Progenitor cell of endocrine pancreas (in vitro differentiated cells): ENCODE measurements around the gene IGFLR1. TPM values are rescaled to one million over a fixed set of nuclear protein-coding genes. Genes with fewer than 3 reads are reported as not detected.

ENCODE experiments used
- DNase-seq: peaks from one replicate; pipeline ENCODE4 v3.0.0; 2021; ENCODE audit warnings: low spot score; ENCODE audit not compliant: unreplicated experiment
- H3K27ac Mint-ChIP-seq: 2 replicates; pipeline ENCODE4 v1.8.0; 2021; ENCODE audit warnings: mild to moderate bottlenecking, moderate library complexity, mixed read lengths
- H3K27me3 Mint-ChIP-seq: 2 replicates; pipeline ENCODE4 v1.8.0; 2021; ENCODE audit warnings: mixed read lengths
- H3K36me3 Mint-ChIP-seq: 2 replicates; pipeline ENCODE4 v1.8.0; 2022; ENCODE audit warnings: mixed read lengths; ENCODE audit not compliant: insufficient read depth
- H3K4me1 Mint-ChIP-seq: 2 replicates; pipeline ENCODE4 v1.8.0; 2021; ENCODE audit warnings: low read depth, mixed read lengths
- H3K4me3 Mint-ChIP-seq: 2 replicates; pipeline ENCODE4 v1.8.0; 2021; ENCODE audit warnings: low read depth, mild to moderate bottlenecking, moderate library complexity, mixed read lengths
- H3K9me3 Mint-ChIP-seq: 2 replicates; pipeline ENCODE4 v1.8.0; 2021; ENCODE audit warnings: low read depth, mixed read lengths
- CTCF ChIP-seq: fragments of 200-600 bp; sonication (generic); IDR thresholded peaks from one replicate; pipeline ENCODE4 v1.5.0; 2021; ENCODE audit warnings: antibody characterized with exemption, mild to moderate bottlenecking; ENCODE audit not compliant: unreplicated experiment
- total RNA-seq: library from RNA; stranded (reverse); gene quantifications from 2 replicates; pipeline ENCODE4 v1.2.1, GENCODE V29; 2021

The IGFLR1 gene
- total RNA-seq, 1 donor from 2014 or later = 5.1 TPM

GRCh38 chr19:35752746-35753350 is 10.6 kb upstream of the IGFLR1 start:
- Mint-ChIP-seq H3K4me3 (no peak overlapping the region), H3K9me3 (no peaks in the 10 kb centered on the region), H3K36me3 (peaks cover 15% of the 10 kb centered on the region), H3K27ac (no peak overlapping the region), H3K27me3 (peaks cover 20% of the 10 kb centered on the region), H3K4me1 (peaks cover 20% of the 10 kb centered on the region)
- no peak for DNase-seq
- no peak for TF ChIP-seq CTCF

DNA sequence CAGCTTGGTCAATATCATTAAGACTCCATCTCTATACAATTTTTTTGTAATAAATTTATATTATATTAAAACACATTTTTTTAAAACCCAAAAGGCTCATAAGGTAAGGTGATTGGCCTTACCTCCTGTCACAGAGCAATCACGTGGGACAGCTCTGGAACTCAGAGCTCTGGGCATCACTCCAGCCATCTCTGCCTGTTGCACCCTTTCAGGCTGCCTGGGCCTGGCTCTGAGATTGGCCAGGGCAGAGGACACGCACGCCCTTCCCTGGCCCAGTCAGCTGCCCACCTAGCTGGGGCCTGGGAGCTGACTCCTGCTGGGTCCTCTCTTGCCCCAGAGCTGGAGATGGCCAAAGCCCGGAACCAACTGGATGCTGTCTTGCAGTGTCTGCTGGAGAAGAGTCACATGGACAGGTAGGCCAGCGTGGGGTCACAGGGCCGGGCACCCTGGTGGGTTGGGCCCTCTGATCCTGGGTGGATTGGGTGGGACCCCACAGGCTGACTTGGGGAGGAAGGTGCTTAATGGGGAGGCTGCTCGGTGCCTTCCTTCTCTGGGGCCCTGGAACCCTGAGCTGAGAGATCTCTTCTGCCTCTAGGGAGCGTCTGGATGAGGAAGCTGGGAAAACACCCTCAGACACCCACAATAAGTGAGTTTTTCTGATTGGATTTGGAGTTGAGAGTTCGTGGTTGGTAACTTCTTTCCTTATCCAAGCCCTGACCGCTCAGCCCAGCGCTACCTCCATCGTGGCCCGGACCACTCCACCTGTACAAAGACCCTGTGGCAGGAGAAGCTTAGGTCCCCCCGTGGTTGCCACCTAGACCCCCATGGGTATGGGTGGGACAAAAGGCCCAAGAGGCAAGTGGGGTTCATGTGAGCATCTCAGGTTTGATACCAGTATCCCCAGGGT is 9.8 kb upstream of the IGFLR1 start:
- Mint-ChIP-seq H3K27ac (no peak overlapping the region), H3K9me3 (no peaks in the 10 kb centered on the region), H3K4me1 (peaks cover 20% of the 10 kb centered on the region), H3K4me3 (no peak overlapping the region), H3K27me3 (peaks cover 20% of the 10 kb centered on the region), H3K36me3 (peaks cover 16% of the 10 kb centered on the region)
- TF ChIP-seq CTCF = no peak
- DNase-seq = no peak

GRCh38 chr19:35750167-35750566 is 7.9 kb upstream of the IGFLR1 start:
- H3K4me1 Mint-ChIP-seq = peaks cover 27% of the 10 kb centered on the region
- TF ChIP-seq CTCF = no peak
- H3K36me3 Mint-ChIP-seq = peaks cover 14% of the 10 kb centered on the region
- no peak for DNase-seq
- H3K27ac Mint-ChIP-seq = no peak overlapping the region
- H3K9me3 Mint-ChIP-seq = no peaks in the 10 kb centered on the region
- H3K4me3 Mint-ChIP-seq = peak overlapping the region; percentile 49
- H3K27me3 Mint-ChIP-seq = peaks cover 12% of the 10 kb centered on the region

DNA sequence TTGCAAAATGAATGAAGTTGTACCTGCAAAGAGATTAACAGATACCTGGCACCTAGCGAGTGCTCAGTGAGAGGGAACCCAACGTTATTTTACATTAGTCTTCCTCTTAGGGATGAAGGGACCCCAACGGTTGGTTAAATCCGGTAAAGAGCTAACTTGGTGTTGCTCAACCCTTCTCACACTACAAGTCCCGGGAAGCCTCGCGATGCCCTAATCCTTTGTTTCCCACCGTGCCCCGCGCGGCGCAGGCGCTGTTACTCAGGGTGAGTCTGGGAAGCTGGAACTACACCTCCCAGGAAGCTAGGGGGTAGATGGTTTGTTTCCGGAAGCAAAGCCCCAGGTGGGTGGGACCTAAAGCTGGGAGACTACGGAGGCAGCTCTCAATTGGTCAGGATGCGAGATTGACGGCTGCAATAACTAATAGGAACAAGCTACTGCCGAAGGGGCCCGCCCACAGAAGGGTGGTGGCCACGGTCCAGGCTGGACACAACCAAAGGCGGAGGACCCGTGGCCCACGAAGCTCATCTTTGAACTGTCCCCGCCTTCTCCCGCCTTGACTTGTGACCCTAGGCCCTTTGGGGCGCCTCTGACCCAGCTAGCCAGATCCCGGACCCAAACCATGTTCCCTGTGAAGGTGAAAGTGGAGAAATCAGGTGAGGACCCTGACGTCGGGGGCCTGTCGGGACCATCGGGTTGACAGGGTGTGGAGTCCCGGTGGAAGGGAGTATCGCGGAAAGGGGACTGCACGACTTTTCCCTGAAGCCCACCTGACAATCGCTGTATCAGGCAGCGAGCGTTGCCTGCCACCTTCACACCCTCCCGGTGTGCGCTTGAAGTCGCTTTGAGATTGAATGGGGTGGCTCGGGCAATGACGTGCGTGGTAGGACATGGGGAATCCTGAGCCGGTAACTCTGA is 6.1 kb upstream of the IGFLR1 start, which contains the start of gene LIN37:
TSS of gene LIN37 (plus strand) at position 471 of the 915 bp plus-strand sequence. CDS start at position 620, 149 bp downstream.
- no peak for TF ChIP-seq CTCF
- Mint-ChIP-seq H3K27me3 (no peaks in the 10 kb centered on the region), H3K27ac (peak within 1 kb of the TSS; percentile 90), H3K9me3 (no peaks in the 10 kb centered on the region), H3K4me1 (peaks cover 30% of the 10 kb centered on the region), H3K4me3 (peak within 1 kb of the TSS; percentile 98), H3K36me3 (peaks cover 4% of the 10 kb centered on the region)
- peak; percentile 97 for DNase-seq

DNA sequence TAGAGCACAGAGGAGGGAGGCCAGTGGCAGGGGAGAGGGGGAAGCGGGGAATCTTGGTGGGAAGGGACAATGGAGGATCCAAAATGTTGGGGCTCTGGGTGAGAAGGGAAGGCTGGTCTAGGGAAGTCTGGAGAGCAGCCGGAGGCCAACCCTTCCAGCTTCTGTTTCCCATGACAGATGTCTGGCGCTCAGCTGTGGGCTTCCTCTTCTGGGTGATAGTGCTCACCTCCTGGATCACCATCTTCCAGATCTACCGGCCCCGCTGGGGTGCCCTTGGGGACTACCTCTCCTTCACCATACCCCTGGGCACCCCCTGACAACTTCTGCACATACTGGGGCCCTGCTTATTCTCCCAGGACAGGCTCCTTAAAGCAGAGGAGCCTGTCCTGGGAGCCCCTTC is 4.3 kb upstream of the IGFLR1 start:
- no peaks in the 10 kb centered on the region for H3K27me3 Mint-ChIP-seq
- H3K9me3 Mint-ChIP-seq = no peaks in the 10 kb centered on the region

More for the DNA sequence above, 4.3 kb upstream of the IGFLR1 start:
- Mint-ChIP-seq H3K4me3 (peak overlapping the region; percentile 98), H3K27ac (peak overlapping the region; percentile 100), H3K36me3 (peaks cover 3% of the 10 kb centered on the region), H3K4me1 (peaks cover 30% of the 10 kb centered on the region)
- DNase-seq = no peak
- TF ChIP-seq CTCF = no peak
